SK-N-SH treated with all-trans-retinoic acid at 6 μM for 48 hours (cell line): ENCODE data around the gene RAX2.
"Not testable (repeated sequence)": the region's sequence is repeated elsewhere in the genome, so short reads cannot be mapped to it uniquely, and the experiment has no call there.

Source experiments
- ATAC-seq: fragments of 200-7000 bp; cut with Tn5 transposase; 3 replicates; pipeline ENCODE4 v1.9.1; 2020; ENCODE audit warnings: mild to moderate bottlenecking, moderate library complexity
- ARNTL ChIP-seq: fragments of 450-650 bp; formaldehyde crosslinking; IDR thresholded peaks from 2 replicates; pipeline ENCODE4 v1.5.0; 2020; ENCODE audit warnings: low read depth, mild to moderate bottlenecking, moderate library complexity, borderline replicate concordance
- BACH2 ChIP-seq: fragments of 250-450 bp; sonication (Bioruptor Pico); IDR thresholded peaks from 2 replicates; pipeline ENCODE4 v1.9.0; 2021; ENCODE audit warnings: mild to moderate bottlenecking, borderline replicate concordance
- ESRRG ChIP-seq: fragments of 250-450 bp; sonication (Bioruptor Pico); IDR thresholded peaks from 2 replicates; pipeline ENCODE4 v1.6.1; 2021; ENCODE audit warnings: mild to moderate bottlenecking
- GLIS3 ChIP-seq: fragments of 250-450 bp; sonication (Bioruptor Pico); IDR thresholded peaks from 2 replicates; pipeline ENCODE4 v1.5.0; 2020; ENCODE audit warnings: mild to moderate bottlenecking, moderate library complexity
- ISL1 ChIP-seq: fragments of 250-450 bp; sonication (Bioruptor Pico); IDR thresholded peaks from 2 replicates; pipeline ENCODE4 v2.1.2; 2022; ENCODE audit warnings: mild to moderate bottlenecking, moderate library complexity
- OSR1 ChIP-seq: fragments of 250-450 bp; sonication (Bioruptor Pico); IDR thresholded peaks from 2 replicates; pipeline ENCODE4 v1.8.0; 2022; ENCODE audit warnings: moderate library complexity, mild to moderate bottlenecking, inconsistent platforms
- PPARA ChIP-seq: fragments of 250-450 bp; sonication (Bioruptor Pico); IDR thresholded peaks from 2 replicates; pipeline ENCODE4 v1.5.0; 2020; ENCODE audit warnings: mild to moderate bottlenecking, borderline replicate concordance
- SNAI2 ChIP-seq: fragments of 250-450 bp; sonication (Bioruptor Pico); IDR thresholded peaks from 2 replicates; pipeline ENCODE4 v1.5.0; 2020; ENCODE audit warnings: mild to moderate bottlenecking, moderate library complexity
- TCF4 ChIP-seq: fragments of 250-450 bp; sonication (Bioruptor Pico); IDR thresholded peaks from 2 replicates; pipeline ENCODE4 v1.8.0; 2021; ENCODE audit warnings: mild to moderate bottlenecking, moderate library complexity, borderline replicate concordance
- TOX ChIP-seq: fragments of 250-450 bp; sonication (Bioruptor Pico); IDR thresholded peaks from 2 replicates; pipeline ENCODE4 v1.8.0; 2021; ENCODE audit warnings: mild to moderate bottlenecking, moderate library complexity, borderline replicate concordance
- ZC3H10 ChIP-seq: fragments of 250-450 bp; sonication (Bioruptor Pico); IDR thresholded peaks from 2 replicates; pipeline ENCODE4 v1.5.1; 2021; ENCODE audit warnings: mild to moderate bottlenecking, moderate library complexity
- ZFP30 ChIP-seq: fragments of 450-650 bp; formaldehyde crosslinking; IDR thresholded peaks from 2 replicates; pipeline ENCODE4 v1.5.0; 2022; ENCODE audit warnings: mild to moderate bottlenecking, moderate library complexity
- ZNF565 ChIP-seq: fragments of 450-650 bp; formaldehyde crosslinking; conservative IDR thresholded peaks from 2 replicates; pipeline ENCODE4 v1.5.0; 2020; ENCODE audit warnings: low read depth, mild to moderate bottlenecking, moderate library complexity
- ZNF70 ChIP-seq: fragments of 450-650 bp; formaldehyde crosslinking; IDR thresholded peaks from 2 replicates; pipeline ENCODE4 v1.5.0; 2020; ENCODE audit warnings: mild to moderate bottlenecking, moderate library complexity
- ZNF8 ChIP-seq: fragments of 450-650 bp; formaldehyde crosslinking; IDR thresholded peaks from 2 replicates; pipeline ENCODE4 v1.5.0; 2020; ENCODE audit warnings: mild to moderate bottlenecking, moderate library complexity
- TF ChIP-seq, protein P1 (sequence below): fragments of 250-450 bp; sonication (Bioruptor Pico); IDR thresholded peaks from 2 replicates; pipeline ENCODE4 v1.8.0; 2020; ENCODE audit warnings: mild to moderate bottlenecking, moderate library complexity, borderline replicate concordance
- TF ChIP-seq, protein P2 (sequence below): fragments of 250-450 bp; sonication (Bioruptor Pico); IDR thresholded peaks from 2 replicates; pipeline ENCODE4 v1.5.1; 2020; ENCODE audit warnings: low read depth, mild to moderate bottlenecking, moderate library complexity

The RAX2 gene

DNA sequence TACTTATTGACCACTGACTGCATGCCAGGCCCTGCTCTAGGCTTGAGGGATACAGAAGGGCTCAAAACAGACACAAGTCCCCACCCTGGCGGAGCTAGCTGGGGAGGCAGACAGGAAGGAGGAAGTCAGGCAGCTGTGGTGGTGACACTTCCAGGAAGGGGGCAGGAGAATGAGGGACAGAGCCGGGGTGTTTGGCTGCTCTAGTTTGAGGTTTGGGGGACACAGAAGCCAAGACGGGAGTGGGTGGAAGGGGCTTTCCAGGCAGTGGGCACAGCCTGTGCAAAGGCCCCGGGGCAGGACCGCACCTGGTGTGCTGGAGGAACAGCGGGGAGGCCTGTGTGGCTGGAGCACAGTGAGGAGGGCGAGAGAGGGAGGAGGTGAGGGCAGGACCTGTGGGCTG lies 5.5 kb downstream of the RAX2 start:
- no peak for ATAC-seq

DNA sequence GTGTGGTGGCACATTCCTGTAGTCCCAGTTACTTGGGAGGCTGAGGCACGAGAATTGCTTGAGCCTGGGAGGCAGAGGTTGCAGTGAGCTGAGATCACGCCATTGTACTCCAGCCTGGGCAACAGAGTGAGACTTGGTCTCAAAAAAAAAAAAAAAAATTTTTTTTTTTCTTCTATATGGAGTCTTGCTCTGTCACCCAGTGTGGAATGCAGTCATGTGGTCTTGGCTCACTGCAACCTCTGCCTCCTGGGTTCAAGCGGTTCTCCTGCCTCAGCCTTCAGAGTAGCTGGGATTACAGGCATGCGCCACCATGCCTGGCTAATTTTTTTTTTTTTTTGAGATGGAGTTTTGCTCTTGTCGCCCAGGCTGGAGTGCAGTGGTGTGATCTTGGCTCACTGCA lies 6.3 kb downstream of the RAX2 start:
- ATAC-seq, result not testable (repeated sequence)

More for the DNA sequence above, 5.5 kb downstream of the RAX2 start:
- TF ChIP-seq, protein P1, sequence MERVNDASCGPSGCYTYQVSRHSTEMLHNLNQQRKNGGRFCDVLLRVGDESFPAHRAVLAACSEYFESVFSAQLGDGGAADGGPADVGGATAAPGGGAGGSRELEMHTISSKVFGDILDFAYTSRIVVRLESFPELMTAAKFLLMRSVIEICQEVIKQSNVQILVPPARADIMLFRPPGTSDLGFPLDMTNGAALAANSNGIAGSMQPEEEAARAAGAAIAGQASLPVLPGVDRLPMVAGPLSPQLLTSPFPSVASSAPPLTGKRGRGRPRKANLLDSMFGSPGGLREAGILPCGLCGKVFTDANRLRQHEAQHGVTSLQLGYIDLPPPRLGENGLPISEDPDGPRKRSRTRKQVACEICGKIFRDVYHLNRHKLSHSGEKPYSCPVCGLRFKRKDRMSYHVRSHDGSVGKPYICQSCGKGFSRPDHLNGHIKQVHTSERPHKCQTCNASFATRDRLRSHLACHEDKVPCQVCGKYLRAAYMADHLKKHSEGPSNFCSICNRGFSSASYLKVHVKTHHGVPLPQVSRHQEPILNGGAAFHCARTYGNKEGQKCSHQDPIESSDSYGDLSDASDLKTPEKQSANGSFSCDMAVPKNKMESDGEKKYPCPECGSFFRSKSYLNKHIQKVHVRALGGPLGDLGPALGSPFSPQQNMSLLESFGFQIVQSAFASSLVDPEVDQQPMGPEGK (CRISPR knock-in tag), result no peak
- no peak for TF ChIP-seq ZNF8 (CRISPR knock-in tag)
- no peak for TF ChIP-seq ZNF565 (CRISPR knock-in tag)
- no peak for TF ChIP-seq ZNF70 (CRISPR knock-in tag)

DNA sequence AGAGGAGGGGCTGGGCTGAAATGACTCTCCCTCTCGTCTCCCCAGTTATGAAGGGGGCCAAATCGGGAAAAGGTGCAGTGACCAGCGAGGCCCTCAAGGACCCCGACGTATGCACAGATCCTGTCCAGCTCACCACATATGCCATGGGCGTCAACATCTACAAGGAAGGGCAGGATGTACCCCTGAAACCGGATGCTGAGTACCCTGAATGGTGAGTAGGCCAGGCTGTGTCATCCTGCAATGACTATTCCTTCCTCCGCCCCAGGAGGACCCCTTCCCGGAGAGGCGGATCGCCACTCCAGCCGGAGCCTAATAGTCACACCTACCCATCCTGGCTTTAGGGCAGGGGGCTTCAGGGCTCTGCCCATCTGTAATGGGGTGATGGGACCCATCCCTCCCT lies 6.9 kb downstream of the RAX2 start:
- TF ChIP-seq ZNF70 (CRISPR knock-in tag), result no peak
- TF ChIP-seq TOX (CRISPR knock-in tag), result no peak
- TF ChIP-seq ZNF565 (CRISPR knock-in tag), result no peak
- TF ChIP-seq ESRRG, result no peak
- no peak for TF ChIP-seq BACH2 (CRISPR knock-in tag)
- no peak for TF ChIP-seq TCF4
- TF ChIP-seq ARNTL (CRISPR knock-in tag), result no peak
- no peak for ATAC-seq

DNA sequence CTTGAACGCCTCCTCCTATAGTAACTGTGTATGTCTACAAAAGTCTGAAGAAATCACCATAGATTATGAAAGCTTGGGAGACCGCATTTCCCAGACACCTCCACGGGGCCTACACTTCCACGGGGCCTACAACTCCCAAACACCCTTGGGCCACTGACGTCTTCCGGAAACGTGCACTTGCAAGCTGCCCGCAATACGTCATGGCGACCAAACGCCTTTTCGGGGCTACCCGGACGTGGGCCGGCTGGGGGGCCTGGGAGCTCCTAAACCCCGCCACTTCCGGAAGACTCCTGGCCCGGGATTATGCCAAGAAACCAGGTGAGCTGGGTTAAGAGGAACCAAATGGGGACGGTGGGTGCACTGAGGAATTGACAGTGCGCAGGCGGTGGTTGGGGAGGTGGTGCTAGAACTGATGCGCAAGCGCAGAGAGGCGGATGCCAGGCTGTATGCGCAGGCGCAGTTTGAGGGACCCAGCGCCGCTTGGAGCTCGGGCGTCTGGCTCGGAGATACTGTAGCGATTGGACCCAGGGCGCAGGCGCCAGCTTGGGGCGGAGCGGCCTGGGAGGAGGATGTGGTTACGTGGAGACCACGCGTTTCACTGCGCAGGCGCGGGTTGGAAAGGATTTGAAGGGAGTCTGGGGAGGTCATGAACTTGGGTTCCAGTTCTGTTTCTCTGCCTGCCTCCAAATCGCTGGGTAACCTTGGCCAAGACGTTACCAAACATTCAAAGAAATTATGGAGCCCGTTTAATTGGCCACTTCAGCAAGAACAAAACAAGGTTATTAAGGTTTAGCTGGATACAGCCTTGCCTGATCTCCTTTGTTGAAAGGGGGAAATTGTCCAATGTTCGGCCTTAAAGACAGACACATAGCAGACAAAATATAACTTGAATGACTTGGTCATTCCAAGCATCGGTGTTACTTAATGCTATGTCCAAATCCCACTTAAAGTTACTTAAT lies 9.2 kb downstream of the RAX2 start, which contains the start of gene MRPL54:
TSS of gene MRPL54 (plus strand) at position 182 of the 959 bp plus-strand sequence. CDS start at position 201, 19 bp downstream.
- TF ChIP-seq ISL1 (CRISPR knock-in tag) (no peak), TOX (CRISPR knock-in tag) (no peak), ZNF565 (CRISPR knock-in tag) (no peak), PPARA (no peak), GLIS3 (CRISPR knock-in tag) (no peak)
- TF ChIP-seq, all 23 proteins: peak for 0
- peak; percentile 95 for ATAC-seq

DNA sequence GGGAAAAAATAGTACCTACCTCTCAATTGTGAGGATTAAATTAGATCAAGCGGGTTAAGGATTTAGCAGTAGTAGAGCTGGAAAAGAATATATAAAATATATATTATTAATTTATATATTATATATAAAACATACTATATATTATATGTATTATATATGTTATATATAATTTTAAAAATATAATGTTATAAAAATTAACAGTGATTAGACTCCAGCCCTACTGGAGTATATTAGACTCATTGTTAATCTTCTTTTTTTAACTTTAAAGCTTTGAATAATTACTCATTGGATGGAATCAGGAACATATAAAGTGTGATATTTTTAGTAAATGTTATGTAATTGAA lies 9.9 kb downstream of the RAX2 start:
- ATAC-seq, result no peak
- TF ChIP-seq, protein P1 (CRISPR knock-in tag), result no peak

DNA sequence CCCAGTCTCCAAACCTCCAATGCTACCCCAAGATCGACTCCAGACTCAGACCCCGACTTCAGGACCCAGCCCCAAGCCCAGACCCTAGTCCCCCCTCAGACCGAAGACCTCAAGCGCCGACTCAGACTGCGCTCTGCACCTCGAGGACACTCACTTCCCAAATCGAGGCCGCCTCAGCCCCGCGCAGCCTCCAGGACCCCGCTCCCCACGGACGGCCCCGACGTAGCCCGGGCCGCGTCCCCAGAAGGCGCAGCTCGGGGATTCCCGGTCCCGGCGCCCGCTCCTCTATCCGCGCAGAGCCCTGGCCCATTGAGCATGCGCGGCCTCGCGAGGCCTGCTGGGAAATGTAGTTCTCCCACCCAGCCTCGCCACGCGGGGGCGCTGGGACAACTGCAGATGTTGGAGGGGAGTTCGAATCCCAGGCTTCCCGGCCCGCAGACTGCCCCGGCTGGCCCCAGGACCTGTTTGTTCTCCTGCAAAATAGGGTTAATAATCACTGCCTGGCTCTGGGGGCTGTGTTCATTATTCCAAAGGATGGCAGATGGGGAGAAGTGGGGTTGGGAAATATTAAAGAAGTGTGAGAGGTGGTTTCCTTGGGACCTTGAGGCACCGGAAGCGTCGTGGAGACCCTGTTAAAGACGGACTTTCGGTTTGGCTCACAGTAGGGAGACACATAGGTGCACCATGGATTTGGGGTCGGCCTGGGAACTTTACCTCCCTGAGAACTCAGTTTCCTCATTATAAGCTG lies 10.5 kb downstream of the RAX2 start, which contains the start of gene APBA3:
TSS of gene APBA3 (minus strand) at position 311 of the 748 bp plus-strand sequence. CDS start 1,428 bp downstream, outside the sequence.
- peak; percentile 67 for ATAC-seq
- TF ChIP-seq BACH2 (CRISPR knock-in tag) (no peak), OSR1 (CRISPR knock-in tag) (no peak), SNAI2 (CRISPR knock-in tag) (peak; percentile 12; the same call in 1 of the 2 replicates)

DNA sequence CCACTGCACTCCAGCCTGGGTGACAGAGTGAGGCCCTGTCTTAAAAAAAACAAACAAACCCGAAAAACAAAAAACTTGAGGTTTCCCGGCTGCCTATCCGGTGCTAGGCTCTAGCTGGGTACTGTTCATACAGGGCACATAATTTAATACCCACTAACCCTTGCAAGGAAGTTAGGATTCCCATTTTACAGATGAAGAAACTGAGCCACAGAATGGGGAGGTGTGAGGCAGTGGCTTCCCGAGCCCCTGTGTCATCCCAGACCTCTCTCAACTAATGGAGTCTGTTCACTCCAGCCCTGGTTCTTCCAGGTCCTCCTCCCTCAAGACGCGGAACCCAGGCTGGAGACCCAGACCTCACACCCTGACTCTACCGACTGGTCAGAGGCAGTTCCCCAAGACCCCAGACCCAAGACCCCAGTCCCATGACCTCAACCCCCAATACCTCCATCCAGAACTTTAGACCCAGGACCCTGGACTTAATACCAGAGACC lies 11.1 kb downstream of the RAX2 start:
- no peak for ATAC-seq
- no peak for TF ChIP-seq ARNTL (CRISPR knock-in tag)
- no peak for TF ChIP-seq ZNF8 (CRISPR knock-in tag)
- TF ChIP-seq ZC3H10 (CRISPR knock-in tag), result no peak
- TF ChIP-seq, protein P2, sequence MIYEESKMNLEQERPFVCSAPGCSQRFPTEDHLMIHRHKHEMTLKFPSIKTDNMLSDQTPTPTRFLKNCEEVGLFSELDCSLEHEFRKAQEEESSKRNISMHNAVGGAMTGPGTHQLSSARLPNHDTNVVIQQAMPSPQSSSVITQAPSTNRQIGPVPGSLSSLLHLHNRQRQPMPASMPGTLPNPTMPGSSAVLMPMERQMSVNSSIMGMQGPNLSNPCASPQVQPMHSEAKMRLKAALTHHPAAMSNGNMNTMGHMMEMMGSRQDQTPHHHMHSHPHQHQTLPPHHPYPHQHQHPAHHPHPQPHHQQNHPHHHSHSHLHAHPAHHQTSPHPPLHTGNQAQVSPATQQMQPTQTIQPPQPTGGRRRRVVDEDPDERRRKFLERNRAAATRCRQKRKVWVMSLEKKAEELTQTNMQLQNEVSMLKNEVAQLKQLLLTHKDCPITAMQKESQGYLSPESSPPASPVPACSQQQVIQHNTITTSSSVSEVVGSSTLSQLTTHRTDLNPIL (CRISPR knock-in tag), result no peak
- no peak for TF ChIP-seq ZNF70 (CRISPR knock-in tag)
- TF ChIP-seq ZFP30 (CRISPR knock-in tag), result no peak
